22Rv1 (cell line): ENCODE data around the gene SAC3D1.

Source experiments
- CTCF ChIP-seq: fragments of 450-650 bp; IDR thresholded peaks from 2 replicates; pipeline ENCODE4 v1.5.1; 2017; ENCODE audit warnings: mild to moderate bottlenecking
- ZFX ChIP-seq: fragments of 450-650 bp; IDR thresholded peaks from 2 replicates; pipeline ENCODE4 v1.6.1; 2017; ENCODE audit warnings: antibody characterized with exemption, borderline replicate concordance

GRCh38 chr11:65002706-65003105 is 38.3 kb upstream of the SAC3D1 start:
- TF ChIP-seq CTCF (no peak), ZFX (no peak)
